NCI-H1436 treated with DMSO at 0.1 percent for 48 hours (cell line): ENCODE results near the gene C14orf119.

Experiments
- DNase-seq: peaks from one replicate; lab custom pipeline; 2025; lab: John Stamatoyannopoulos, UW

C14orf119 gene

DNA sequence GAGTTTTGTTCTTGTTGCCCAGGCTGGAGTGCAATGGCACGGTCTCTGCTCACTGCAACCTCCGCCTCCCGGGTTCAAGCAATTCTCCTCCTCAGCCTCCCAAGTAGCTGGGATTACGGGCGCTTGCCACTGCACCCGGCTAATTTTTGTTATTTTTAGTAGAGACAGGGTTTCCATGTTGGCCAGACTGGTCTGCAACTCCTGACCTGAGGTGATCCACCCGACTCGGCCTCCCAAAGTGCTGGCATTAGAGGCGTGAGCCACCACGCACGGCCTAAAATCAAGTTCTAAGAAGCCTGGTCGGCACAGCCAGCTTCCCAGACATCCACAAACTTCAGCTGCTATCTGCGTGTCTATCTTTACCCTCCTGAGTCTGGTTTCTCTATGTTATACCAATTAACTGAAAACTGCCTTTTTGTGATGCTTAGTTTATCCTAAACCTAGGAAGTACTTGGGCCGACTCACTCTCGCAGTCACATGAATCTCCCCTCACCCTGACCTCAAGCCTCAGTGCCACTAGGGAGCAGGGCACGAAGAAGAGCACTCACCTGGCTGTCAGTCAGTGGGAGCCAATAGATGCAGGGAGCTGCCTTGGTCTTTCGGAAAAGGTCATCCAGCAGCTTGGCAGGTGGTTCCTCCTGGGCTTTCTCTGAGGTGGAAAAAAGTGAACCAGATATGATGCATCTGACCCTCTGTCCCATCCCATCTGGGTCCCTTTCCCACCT lies 34.6 kb upstream of the C14orf119 start:
- no peak for DNase-seq

GRCh38 chr14:23062002-23062401 lies 33.3 kb upstream of the C14orf119 start:
- no peak for DNase-seq

- no peak for DNase-seq
These were observed 31.7 kb upstream of the C14orf119 start for GRCh38 chr14:23063601-23064000.

- DNase-seq = no peak
These were observed 28.9 kb upstream of the C14orf119 start for GRCh38 chr14:23066368-23066767.

- DNase-seq = no peak
These were observed 28.2 kb upstream of the C14orf119 start for GRCh38 chr14:23066855-23067744.

- DNase-seq = no peak
These were observed 27.2 kb upstream of the C14orf119 start for GRCh38 chr14:23067847-23068788.

DNA sequence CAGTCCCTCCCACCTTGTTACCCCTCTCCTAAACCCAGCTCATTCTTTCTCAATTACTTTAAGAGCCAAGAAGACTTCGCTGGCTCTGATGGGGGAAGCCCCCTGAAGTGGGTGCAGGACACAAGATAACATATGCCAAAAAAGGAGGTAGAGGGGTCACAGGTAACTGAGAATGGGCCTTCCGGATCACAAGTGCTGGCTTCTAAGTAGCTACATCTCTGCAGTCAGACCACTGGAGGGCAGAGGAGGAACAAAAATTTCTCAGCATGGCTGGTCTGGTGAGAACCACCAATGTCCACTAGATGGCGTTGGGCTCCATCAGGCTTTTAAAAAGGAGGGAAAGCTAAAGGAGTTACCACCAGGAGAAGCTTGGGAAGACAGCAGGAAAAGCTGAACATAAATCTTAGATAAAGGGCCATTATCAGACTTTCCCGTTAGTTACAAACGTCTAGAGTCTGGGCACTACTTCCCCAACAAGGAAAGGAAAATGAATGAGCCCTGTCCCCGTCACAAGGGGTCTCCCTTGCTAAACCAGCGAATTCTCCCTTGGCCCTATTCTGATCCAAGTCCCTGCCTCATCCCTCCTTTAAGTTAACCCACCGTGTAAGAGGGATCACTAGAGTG lies 26.4 kb upstream of the C14orf119 start:
- no peak for DNase-seq

GRCh38 chr14:23069413-23069806 lies 25.9 kb upstream of the C14orf119 start:
- no peak for DNase-seq

DNA sequence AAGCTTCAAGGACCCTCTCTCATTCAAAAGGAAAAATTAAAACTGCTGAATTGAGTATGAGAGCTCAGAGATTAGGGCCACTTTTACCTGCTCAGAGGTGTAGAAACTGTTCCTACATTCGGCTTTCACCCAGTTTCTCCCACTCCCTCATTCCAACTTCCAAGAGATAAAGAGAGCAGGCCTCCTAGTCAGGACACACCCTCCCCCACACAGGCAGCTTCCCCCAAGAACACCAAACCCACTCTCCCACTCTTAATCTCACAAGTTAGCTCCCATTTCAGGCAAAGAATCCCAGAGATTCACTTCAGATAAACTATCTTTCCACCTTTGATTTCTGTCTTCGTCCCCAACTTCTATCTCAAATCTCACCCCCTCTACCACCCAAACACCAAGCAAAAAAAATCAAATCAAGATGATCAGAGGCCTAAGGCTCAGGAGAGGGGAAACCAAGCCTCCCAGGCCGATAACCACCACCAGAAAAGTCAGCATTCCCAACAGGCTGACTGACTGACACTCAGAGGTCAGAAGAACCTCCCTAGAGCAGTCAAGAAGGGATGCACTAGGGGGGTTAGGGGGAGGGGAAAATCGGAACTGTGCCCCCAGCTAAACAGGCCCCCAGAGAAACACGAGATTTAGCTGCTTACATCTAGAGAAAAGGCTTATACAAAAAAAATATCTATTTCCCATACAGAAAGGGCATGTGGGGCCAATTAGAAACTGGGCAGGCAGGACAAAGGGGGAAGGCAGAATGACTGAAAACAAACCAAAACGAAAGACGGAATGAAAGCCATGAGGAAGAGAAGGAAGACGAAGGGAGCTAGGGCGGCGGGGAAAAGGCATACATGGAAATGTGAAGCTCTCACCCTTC lies 24.8 kb upstream of the C14orf119 start:
- no peak for DNase-seq

GRCh38 chr14:23071244-23071920 lies 23.9 kb upstream of the C14orf119 start:
- no peak for DNase-seq

DNA sequence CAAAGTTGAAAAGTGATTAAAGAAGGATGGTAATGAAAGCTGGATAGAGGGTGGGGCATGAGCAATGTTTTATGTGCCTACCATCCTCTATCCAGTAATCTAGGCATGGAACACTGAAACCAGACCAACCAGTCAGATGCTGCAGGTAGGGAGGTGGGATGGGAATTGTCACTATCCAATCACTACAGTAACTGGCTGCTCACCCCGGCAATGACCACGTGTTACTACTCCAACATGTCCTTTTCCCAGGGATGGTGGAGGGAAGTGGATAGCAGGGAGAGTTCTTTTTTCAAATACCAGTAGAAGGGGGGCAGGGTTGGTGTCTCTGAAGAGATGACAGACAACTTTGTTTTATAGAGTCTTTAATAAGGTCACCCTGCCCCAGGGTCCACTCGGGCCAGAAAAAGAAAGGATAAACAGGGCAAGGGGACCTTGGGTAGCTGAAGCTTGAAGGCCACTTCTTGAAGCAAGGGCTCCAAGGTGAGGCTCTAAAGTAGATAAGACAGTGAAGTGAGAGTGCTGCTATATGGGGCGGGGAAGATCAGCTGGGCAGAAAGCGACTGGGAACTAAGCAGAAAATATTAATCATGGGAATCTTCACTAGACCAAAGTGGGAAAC lies 23.3 kb upstream of the C14orf119 start:
- no peak for DNase-seq

DNA sequence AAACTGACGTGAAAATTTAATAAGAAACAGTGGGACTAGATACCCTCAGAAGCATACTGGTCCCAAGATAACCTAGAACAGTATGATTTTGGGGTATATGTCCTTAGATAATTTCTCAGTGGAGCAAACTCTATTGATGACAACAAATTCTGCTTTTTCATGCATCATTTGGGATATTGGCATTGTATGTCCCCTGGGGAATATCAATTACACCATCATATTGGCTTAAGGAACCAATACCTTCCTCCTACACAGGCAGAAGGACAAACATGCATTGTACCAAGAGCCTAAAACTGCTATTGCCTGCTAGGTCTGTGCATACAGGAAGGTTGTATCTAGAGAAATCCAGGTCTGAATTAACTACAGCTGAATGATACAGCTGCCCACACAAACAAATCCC lies 20.4 kb upstream of the C14orf119 start:
- DNase-seq = no peak

GRCh38 chr14:23076785-23077408 lies 18.4 kb upstream of the C14orf119 start:
- DNase-seq = no peak

DNA sequence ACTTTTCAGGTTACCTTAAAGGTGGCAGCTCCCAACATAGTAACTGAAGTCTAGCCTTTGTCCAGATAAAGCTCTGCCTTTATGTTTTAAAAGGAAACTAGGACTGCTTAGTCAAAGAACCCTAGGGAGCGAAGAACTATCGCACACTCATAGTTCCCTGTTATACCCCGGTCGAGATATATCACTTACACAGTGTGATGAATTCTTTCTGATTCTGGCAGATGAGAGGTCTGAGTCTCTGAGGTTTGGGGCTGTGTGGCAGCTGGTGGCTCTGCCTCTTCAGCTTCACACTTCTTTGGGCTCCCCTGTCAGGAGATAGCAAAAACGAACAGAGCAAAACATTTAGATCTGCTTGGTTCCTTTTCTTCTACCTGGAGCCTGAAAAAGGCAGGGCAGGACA lies 17.3 kb upstream of the C14orf119 start:
- DNase-seq = no peak

DNA sequence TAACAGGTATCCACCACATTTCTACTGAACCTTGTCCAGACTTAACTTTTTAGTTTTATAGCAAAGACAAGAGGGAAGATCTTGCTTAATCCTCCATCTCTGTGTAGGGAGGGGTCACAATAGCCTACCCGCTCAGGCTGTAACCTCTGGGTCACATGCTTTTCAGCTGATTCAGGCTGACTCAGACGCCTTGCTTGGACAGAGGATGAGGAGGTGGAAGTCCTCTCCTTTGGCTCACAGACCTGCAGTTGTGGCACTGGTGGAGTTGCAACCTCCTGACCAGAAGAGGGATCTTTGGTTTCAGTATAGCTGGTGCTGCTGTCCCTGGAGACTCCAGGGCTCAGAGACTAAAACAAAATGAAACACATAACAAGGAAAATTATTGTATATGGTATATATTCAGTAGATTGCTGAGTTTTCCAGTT lies 16.6 kb upstream of the C14orf119 start:
- no peak for DNase-seq

DNA sequence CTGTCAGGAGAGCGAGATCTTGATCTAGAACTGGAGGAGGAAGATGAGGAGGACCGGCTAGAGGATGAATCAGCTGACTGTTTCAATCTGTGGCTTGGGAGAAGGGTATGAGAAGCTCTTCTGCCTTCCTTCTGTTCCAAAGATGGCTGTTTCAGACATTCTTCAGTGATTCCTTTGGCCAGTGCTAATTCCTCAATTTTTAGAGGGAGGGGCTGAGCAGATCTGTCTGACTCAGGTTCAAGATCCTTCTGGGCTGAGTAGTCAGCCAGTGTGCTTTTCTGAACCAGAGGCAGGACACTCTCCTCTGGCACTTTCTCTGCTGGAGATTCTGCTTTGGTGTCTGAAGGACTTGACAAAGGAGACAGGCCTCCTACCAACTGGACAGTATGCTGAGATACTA lies 15.6 kb upstream of the C14orf119 start:
- no peak for DNase-seq

DNA sequence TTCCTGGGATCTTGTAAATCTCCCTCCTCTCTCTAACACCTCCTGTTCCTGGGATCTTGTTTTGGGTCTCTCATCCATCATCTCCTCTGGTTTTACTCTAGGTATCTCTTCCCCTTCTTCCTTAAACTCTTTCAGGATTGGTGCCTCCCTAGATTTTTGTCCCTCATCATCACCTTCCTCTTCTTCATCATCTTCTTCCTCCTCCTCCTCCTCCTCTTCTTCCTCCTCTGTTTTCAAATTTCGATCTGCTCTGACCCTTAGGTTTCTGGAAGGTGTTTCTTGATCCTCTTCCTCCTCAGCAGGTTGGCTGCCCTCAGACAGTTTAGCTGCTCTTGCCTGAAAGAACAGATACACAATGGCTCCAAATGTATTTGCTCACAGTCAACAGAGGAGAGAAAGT lies 14.8 kb upstream of the C14orf119 start:
- no peak for DNase-seq

DNA sequence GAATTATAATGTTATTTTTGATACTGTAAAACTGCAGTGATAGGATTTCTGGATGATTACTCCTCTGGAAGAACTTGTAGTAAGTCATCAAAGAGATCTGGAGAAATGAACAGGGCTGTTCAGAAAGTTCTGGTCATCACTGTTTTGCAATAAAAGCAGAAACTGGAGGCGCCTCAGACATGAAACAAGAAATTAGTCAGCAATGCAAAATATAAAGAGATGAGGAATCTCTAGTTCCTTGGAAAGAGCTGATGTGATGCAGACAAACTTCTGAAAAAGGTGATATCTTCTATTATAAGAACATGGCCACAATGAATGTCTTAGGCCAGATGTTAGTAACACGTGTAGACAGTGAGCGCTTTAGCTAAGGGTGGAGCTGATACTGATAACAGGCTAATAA lies 9.8 kb upstream of the C14orf119 start:
- DNase-seq = no peak

DNA sequence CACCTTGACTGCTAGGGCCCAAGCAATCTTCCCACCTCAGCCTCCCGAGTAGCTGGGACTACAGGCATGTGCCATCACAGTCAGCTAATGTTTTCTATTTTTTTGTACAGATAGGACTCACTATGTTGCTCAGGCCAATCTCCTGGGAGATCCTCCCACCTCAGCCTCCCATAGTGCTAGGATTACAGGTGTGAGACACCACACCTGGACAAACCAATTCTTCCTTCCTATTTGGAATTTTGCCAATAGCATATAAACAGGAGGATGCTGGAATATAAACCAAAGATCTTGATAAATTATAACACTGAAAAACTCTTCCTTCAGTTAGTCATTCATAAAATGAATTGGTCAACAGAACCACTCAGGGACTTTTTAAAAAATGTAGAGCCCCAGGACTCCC lies 8.7 kb upstream of the C14orf119 start:
- no peak for DNase-seq
